ENCODE data around the gene CEP57.
"Not testable (repeated sequence)": the region's sequence is repeated elsewhere in the genome, so short reads cannot be mapped to it uniquely, and the experiment has no call there.

Gene CEP57

GRCh38 chr11:95867105-95867504 is 76.8 kb downstream of the CEP57 start:
- TF ChIP-seq, protein P1, sequence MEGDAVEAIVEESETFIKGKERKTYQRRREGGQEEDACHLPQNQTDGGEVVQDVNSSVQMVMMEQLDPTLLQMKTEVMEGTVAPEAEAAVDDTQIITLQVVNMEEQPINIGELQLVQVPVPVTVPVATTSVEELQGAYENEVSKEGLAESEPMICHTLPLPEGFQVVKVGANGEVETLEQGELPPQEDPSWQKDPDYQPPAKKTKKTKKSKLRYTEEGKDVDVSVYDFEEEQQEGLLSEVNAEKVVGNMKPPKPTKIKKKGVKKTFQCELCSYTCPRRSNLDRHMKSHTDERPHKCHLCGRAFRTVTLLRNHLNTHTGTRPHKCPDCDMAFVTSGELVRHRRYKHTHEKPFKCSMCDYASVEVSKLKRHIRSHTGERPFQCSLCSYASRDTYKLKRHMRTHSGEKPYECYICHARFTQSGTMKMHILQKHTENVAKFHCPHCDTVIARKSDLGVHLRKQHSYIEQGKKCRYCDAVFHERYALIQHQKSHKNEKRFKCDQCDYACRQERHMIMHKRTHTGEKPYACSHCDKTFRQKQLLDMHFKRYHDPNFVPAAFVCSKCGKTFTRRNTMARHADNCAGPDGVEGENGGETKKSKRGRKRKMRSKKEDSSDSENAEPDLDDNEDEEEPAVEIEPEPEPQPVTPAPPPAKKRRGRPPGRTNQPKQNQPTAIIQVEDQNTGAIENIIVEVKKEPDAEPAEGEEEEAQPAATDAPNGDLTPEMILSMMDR (conservative IDR thresholded peaks at IDR 0.05; ENCODE audit: control insufficient read depth, insufficient read depth, low read depth, low read length): no peak

GRCh38 chr11:95870877-95871276 is 80.6 kb downstream of the CEP57 start:
- H3K4me3 ChIP-seq (ENCODE audit: control insufficient read depth, low read depth, low read length); DNase-seq (ENCODE audit: low read depth): not testable (repeated sequence)

More at GRCh38 chr11:95867105-95867504, 76.8 kb downstream of the CEP57 start:
- no peak for DNase-seq (ENCODE audit: low read depth)
- H3K4me3 ChIP-seq (ENCODE audit: control insufficient read depth, low read depth, low read length): no peak overlapping the region

DNA sequence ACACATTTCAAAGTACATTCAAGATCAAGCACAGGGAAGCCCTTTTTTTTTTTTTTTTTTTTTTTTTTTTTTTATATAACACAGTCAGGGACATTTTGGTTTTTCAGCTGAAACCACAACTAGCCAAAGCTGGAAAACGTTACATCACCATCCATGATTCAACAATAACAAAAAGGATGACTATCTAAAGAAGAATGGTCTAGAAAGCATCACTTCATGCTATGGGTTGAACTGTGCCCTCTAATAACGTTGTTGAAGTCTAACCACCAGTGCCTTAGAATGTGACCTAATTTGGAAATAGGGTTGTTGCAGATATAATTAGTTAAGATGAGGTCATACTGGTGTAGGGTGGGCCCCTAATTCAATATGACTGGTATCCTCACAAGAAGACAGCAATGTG is 87.0 kb downstream of the CEP57 start:
- TF ChIP-seq, protein P1 (conservative IDR thresholded peaks at IDR 0.05; ENCODE audit: control insufficient read depth, insufficient read depth, low read depth, low read length): no peak
- no peak overlapping the region for H3K4me3 ChIP-seq (ENCODE audit: control insufficient read depth, low read depth, low read length)
- DNase-seq (ENCODE audit: low read depth): peak; percentile 100

All from fibroblast of mammary gland (primary cell).